SIG-M5 treated with dmso at 0.1 percent for 504 hours (cell line): Measurements from ENCODE around the gene DOCK3.

Experiments used
- DNase-seq: peaks from one replicate; lab custom pipeline; 2025; ENCODE audit not compliant: unreplicated experiment; lab: John Stamatoyannopoulos, UW

DOCK3 gene

DNA sequence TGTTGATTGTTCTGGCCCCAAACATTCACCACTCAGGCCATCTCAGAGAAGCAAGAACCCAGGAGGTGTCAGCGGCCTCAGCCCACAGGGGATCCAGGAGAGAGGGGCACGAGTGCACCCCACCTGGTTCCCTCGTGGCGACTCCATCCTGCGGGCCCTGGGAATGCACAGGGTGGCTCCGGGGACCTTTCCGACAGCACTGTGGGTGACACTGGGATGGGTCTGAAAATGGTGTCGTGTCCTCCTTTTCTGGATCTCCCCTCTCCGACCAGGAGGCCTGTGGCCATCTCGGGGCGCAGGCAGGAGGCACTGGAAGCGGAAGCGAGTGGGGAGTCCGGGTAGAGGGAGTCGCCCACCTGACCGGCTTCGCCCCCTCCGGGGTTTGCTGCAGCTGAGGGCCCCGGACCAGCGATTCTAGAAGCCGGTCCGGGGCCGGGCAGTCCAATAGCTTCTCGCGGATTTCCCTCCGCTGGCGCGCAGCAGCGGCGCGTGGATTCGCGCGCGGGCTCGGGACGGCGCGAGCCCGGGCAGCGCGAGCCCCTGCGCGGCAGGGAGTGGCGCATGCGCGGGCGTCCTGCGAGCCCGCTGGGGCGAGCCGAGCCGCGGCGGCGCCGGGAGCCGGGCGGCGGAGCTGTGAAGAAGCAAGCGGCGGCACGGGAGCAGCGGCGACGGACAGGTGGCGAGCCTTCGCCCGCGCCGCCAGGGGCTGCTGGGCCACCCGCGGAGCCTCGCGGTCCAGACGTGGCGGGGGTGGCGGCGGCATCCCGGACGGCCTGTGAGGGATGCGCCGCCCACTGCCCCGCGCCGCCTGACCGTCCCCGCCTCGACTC, at the start of gene DOCK3:
Gene DOCK3, plus strand, starts transcription at position 579 of the 830 bp plus-strand sequence. CDS start 337 bp downstream, outside the sequence.
- peak; percentile 31 for DNase-seq

DNA sequence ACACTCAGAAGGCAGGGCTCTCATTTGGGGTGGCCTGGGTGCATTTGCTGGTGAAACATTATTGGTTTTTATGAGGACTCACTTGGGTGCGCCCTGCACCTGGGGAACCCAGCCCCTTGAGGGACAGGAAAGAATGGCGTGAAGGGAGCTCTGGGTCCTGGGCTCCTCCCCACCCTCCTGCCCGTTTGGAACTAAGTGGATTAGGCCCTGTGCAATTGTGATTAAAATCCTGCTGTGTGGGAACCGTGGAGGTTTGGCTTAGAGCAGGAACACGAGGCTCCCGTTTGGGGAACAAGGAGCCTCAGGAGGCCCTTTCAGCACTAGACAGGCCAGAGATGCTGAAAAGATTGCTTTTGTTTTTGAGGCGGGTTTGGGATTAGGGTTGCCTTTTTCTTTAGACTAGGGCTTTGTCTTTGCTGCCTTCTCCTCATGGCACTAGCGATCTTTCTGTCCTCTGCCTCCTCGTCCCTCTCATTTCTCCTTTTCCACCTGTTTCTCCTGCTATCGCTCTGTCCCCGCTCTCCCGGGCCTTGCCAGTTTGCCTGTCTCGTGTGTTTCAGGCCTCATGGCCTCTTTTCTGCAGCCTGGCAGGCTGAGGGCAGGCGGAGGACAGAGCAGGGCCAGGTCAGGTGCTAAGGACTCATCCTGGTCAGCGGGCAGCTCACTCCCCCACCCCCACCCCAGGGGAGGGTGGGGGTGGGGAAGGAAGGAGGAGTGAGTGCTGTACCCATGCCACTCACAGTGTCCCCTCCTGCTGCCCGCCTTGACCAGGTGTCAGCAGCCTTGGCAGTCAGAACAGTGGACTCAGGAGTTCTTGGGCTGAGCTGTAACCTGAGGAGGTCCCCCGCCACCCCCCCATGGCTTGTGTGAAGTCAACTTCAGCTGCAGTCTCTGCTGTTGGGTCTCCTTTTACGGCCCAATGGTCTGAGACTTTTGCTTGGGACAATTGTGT, 49.2 kb upstream of the DOCK3 start:
- DNase-seq = no peak

DNA sequence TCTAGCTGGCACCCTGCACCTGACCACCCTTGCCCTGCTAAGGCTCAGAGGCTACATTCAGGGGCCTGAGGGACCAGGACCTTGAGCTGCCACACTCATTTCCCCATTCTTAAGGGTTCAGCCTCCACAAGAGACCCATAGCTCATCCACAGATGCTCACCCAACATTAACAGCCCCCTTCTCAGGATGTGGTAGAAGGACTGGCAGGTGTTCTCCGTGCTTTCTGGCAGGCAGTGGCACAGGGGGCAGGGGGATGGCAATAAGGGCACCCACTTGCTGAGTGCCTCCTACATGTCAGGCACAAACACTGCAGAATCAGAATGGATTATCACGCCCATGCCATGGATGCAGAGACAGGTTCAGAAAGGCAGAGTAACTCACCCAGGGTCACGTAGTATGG, 48.3 kb upstream of the DOCK3 start:
- DNase-seq = no peak

DNA sequence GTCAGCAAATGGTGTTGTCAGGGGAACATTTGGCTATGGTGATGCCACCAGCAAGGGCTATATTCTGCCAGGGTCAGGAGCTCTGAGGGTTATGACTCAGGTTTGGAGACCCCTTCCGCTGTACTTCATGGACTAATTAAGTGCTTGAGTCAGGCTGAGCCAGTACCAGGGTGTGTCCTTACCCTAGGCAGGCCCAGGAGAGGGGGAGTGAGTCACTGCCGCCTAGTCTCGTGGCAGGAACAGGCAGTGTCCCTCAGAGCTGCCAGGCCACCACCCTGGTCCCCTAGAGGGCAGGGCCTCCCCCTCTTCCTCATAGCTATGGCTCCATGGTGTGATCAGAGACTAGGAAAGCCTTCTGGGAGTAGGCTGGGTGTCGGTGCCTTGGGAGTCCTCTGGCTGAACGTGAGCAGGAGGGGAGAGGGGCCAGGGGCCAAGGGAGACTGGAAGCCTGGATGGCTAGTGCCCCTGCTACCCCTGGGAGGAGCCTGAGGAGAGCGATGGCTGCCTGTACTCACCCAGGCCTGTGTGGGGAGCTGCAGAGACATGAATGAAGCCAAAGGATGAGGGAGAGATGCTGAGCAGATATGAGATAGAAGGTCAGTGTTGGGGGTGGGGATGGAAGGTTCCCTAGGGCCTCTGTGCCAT, 47.2 kb upstream of the DOCK3 start:
- DNase-seq = peak; percentile 31

DNA sequence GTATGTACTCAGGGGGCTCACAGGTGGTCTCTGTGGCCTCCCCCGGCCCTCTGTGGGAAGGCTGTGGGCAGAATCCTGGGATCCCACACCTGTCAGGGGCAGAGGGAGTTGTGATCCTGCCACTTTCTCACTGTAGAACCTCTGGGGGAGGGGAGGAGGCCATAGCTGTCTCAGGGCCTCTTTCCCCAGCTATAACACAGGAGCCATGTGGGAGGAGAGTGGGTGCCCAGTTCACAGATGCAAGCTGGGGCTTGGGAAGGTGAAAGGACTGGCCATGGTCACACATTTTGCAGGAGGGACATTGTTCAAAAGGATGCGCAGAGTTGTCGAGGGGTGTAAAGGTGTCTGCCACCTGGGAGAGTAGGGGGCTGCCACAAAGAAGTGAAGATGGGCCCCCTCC, 46.1 kb upstream of the DOCK3 start:
- no peak for DNase-seq

GRCh38 chr3:50630394-50630793, 44.3 kb upstream of the DOCK3 start:
- no peak for DNase-seq

- DNase-seq = no peak
These were observed 43.9 kb upstream of the DOCK3 start for GRCh38 chr3:50630877-50631276.

GRCh38 chr3:50632450-50632849, 42.3 kb upstream of the DOCK3 start:
- DNase-seq = peak; percentile 74

- DNase-seq = peak; percentile 18
These were observed 41.4 kb upstream of the DOCK3 start for GRCh38 chr3:50633230-50633790.

DNA sequence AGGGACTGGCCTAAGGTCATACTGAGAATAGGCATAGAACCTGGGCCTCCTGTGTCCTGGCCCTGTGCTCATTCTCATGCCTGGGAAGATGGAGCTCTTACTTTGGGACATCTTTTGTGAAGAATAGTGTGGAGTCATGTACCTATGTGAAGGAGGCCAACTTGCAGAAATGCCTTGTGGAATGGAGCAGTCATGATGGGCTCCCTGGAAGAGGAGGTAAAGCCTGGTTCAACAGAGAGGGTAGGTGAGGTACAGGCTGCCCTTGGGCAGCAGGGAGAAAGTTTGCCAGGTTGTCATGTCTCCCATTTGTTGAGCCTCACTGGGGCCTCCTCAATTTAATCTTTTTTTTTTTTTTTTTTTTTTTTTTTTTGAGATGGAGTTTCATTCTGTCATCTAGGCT, 39.7 kb upstream of the DOCK3 start:
- no peak for DNase-seq

DNA sequence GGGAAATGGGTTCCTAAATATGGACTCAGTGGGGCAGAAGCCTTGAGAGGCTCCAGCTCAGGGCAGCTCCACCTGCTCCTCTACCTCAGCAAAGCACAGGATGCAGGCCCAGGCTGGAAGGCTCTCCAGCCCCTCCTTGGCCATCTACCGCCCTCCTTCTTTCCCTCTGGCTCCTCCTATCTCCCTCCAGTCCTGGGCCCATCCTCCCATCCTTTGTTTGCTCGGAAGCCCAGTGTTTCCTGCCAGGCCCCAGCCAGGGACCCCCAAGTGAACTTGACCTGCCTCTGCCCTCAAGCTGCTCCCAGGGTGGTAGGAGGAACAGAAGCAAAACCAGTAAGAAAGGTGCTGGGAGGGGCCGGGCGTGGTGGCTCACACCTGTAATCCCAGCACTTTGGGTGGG, 37.7 kb upstream of the DOCK3 start:
- no peak for DNase-seq

DNA sequence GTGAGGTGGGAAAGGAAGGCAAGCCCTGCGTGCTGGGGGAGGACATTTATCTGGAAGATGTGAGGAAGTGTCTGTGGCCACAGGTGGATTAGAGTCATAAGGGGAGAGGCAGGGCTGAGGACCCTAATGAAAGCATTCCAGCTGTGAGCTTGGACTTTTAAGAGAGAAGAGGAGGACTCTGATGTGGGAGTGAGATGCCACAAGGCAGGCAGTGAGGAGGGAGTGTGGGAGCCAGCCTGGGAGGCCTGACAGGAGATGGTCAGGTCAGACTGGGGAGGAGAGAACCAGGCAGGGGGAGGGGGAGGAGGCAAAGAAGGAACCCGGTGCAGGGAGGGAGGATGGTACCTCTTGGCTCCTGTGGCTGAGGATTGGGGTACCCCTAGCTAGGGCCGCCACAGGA, 36.8 kb upstream of the DOCK3 start:
- no peak for DNase-seq

DNA sequence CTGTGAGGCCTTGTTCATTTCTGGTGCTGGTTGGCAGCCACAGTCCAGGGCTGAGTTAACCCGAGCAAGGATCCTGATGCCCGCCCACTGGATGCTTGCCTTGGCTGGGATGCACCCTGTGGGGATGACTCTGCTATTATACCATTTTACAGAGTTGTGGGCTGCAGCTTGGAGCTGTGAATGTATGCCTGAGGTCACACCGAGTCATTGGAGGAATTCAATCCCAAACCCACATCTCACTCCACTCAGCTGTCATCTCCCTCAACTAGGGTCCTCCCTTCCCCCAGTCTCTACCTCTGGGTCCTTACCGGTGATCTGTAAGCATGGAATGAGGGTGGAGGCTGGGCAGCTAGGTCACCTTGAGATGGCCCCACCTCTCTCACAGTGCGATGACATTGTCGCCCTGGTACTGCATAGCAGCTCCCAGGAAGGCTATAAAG, 35.7 kb upstream of the DOCK3 start:
- no peak for DNase-seq

- no peak for DNase-seq
These were observed 32.3 kb upstream of the DOCK3 start for GRCh38 chr3:50642382-50642781.

GRCh38 chr3:50644561-50644960, 30.2 kb upstream of the DOCK3 start:
- DNase-seq = no peak

GRCh38 chr3:50645378-50645777, 29.3 kb upstream of the DOCK3 start:
- no peak for DNase-seq

DNA sequence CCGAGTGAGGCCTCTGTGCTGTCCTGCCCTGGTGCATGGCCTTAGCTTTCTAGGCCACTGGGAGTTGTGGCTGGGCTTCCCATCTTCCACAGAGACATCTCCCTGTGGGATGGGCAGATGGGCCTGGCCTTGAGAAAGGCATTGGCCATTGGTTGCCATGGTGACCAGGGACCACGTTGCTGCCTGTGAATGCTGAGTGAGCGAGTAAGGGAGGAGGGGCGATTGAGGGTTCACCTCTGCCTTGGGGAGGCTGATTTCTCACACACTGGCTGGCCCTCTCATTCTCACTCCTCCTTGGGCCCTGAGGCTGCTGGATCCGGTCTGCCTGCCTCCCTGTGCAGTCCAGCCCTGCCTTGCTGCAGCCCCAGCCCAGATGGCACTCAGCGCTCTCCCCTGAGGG, 26.4 kb upstream of the DOCK3 start:
- no peak for DNase-seq

GRCh38 chr3:50648944-50649343, 25.8 kb upstream of the DOCK3 start:
- no peak for DNase-seq

GRCh38 chr3:50649451-50649931, 25.2 kb upstream of the DOCK3 start:
- DNase-seq = no peak

DNA sequence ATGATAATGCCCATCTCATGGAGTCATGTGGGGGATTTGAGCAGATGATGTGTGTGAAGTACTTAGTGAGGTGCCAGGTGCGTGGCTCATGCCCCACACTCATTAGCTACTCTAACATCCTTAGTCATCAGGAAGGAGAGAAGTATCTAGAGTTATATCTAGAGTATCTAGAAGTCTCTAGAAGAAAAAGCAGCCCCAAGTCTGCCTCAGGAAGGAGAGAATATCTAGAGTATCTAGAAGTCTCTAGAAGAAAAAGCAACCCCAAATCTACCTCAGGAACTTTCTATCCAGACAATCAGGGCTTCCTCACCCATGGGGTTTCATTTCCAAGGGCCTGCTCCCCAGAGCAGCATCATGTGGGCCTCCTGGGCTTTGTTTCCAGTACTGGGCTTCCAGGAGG, 24.7 kb upstream of the DOCK3 start:
- DNase-seq = no peak

DNA sequence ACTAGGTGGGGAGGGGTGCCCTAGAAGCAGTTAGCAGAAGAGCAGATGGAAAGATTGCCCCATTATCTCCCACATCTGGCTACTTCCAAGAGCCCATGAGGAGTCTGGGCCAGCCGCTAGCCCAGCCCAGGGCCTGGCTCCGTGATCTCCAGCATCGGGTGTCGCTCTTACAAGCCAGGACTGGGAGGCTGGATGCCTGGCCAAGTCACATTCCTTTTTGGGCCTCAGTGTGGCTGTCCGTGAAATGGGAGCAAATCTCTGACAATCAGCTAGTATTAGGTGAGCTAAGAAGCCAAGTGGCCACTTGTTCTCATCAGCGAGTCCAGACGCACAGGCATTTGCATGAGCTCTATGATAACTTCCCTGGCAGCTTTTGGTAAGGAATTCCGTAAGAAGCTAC, 23.3 kb upstream of the DOCK3 start:
- DNase-seq = no peak
